Activated CD4-positive, alpha-beta T cell treated with anti-CD3 and anti-CD28 coated beads for 4 hours (primary cell): ENCODE data around the gene STXBP6.

ENCODE experiments used
- DNase-seq, 2 donors: peaks; one replicate each; pipeline ENCODE4 v3.0.0-alpha.2; 2020

STXBP6 gene

DNA sequence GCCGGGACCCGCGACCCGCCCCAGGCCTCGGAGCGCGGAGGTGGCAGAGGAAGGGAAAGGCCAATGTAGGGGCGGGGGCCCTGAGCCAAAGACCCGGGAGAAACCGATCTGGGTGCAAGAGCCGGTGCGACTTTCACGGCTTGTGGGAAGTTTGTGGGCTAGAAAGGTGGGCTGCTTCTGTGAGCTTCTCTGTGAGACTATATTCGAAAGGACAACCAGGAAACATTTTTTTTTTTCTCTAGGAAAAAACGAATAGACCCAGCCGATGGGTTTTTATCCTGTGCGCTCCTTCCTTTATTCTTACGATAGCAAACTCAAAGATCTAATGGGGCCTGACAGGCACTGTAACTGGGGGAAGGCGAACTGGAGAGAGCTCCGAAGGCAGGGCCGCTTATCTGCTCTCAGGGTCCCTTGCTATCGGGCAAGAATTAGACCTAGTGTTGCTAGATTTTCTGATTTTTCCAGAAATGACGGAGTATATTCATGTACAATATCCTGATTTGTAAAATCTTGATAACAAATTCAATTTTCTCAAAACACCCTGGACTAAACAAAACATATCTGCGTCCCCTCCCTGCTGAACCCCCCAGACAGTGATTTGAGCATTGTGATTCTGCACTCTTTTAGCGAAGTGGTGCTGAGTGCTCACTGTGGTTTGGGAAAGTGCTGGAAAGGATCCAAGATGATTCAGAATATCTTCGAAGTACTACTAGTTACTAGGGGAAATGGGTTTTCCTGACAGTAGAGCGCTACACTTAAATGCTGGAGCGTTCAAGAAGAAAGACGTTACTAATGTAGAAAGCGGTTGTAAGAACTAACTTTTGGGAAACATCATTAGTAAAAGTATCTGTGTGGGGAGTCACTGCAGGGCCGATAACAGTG lies 563 bp upstream of the STXBP6 start:
- DNase-seq: no peak

DNA sequence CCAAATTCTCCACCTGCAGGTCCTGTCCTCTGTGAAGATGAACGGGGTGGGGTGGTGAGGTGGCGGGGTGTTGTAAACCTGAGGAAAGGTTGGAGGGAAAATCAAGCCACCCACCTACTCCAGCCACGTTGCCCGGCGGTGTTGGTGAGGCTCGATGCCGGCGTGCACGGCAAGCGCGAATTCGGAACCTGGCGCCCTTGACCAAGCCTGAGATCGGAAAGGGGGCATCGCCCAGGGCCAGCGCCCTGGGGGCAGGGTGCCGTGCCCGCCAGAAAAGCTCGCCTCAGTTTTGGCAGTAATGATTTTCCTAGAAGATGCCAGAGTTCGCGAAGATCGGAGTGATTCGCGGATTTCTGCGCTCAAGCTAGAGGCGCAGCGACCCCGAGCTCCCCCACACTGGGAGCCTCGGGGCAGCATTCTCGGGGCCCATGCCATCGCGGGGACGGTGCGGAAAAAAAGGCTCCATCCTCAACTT lies 817 bp downstream of the STXBP6 start:
- DNase-seq: no peak

DNA sequence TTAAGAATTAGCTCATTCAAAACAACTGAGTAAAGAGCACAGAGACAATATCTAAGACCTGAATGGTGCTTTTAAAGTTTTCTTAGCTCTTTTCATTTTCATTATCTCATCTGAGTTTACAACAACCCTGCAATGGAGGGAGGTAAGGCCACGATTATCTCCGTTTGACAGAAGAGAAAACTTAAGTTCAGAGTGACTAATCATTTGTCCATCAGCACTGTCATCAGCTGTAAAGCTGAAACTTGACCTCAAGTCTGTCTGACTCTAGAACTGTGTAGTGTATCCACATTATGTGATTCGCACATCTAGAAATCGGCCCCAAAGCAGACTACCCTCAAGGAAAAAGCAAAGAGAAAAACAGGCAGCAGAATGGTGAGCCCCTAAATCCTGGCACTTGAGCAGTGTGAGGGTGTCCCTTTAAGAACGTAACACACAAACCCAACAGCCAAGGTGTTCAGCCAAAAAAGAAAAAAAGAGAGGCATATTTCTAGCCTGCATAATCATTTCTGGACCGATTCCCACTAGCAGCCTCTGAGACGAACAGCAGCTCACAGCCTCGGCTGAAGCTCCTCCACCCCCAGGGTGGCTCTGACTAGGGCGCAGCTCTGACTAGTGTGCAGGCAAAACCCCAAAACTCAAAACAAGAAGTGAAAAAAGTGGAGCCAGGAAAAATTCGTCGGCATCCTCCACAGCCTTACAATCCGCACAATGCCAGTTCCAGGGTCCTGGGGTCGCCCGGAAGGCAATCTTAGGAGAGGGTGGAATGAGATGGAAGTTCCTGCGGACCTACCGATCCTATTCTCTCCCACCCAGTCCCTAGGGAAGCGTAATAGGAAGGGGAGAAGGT lies 1.6 kb downstream of the STXBP6 start:
- no peak for DNase-seq

DNA sequence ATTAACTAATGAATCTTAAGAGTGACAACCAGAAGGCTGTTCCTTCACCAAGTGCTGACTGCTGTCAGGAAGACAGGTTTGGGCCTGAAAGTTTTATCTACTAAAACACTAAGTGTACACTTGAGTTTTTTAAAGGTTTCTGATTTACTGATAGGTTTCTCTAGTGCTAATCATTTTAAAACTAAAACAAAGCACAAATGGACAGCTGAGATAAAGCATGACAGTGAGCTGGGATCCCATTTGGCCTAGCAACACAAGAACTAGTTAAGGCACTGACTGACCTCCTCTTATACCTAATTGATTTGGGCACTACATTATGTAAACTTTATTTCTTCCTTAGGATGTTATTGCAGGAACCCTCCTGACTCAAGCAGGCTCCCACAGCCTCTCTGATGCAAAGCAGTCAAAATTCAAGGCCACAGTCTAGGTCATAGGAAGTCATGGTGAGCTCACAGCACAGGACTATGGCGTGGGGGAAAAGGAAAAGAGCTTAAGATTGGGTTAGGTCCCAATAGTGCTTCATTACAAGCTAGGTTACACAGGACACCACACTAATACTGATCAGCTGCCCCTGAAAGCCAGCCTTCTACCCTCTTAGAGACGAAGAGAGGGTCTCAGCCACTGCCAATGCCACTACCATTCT lies 3.5 kb downstream of the STXBP6 start:
- no peak for DNase-seq

DNA sequence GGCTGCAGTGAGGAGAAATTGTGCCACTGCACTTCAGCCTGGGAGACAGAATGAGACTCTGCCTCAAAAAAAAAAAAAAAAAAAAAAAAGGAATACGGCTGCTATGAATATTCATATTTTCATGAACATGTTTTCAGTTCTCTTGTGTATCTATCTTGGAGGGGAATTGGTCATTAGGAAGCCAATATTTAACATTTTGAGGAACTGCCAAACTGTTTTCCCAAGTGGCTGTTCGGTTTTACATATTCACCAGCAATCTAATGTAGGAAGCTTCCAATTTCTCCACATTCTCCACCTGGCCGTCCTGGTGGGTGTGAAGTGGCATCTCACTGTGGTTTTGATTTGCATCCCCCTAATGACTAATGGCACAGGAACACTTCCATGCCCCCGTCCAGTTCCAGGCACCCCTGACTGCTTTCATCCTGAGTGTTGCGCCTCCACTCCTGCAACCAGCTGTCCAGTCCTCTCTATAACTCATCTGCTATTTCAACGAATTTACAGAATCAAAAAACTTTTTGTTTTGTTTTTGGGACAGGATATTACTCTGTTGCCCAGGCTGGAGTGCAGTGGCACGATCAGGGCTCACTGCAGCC lies 5.7 kb downstream of the STXBP6 start:
- DNase-seq: no peak

DNA sequence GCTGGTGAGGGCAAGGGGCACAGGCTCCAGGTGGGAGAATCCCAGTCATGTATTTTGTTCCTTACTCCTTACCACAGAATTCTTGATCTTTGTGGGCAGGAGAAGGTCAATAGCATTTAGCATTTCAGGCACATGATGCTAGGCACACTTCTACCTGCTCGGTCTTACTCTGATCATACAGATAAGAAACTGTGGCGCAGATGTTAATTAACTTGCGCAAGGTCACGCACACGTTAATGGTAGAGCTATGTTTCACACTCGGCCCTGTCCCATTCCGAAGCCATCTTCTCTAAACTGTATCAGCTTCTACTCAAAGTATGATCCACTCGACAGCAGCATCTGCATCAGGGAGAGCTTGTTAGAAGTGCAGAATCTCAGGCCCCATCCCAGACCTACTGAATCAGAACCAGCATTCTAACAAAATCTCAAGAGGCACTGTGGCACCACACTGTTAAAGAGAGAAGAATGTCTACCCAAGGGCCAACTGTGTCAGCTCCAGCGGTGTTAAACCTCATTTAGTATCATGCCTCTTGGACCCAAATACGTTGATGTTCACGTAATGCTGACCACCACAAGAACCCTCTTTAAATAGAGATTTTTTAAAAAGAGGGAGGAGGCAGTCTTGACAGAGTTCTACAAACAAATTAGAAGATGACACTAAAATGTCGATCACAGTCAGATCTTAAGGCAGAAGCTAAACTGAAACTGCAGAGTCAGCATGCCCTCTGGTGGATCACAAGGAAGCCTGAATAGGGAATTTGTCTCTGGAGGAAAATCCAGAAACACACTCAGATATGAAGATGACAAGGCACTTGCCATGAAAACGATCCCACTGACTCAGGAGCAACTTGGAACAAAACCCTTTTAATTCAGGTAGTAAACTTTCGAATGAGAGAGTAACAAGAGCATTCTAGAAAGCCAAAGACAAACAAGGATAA lies 7.3 kb downstream of the STXBP6 start:
- no peak for DNase-seq

DNA sequence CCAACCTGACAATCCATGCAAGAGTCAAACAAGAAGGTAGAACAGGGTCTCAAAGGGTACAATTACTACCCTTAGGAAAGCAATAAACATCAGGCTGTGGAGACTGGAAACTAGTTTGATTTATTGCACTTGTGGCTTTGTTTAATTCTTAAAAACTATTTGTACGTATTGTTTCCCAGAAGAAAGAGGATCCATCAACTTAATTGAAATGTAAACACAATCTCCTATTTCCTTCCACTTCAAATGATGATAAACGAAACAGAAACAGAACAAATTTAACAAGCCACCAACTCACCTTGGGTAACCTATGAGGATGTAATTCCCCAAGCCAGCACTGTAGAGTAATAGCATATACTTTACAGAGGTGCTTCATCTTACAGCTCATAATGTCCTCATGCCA lies 8.0 kb downstream of the STXBP6 start:
- no peak for DNase-seq

DNA sequence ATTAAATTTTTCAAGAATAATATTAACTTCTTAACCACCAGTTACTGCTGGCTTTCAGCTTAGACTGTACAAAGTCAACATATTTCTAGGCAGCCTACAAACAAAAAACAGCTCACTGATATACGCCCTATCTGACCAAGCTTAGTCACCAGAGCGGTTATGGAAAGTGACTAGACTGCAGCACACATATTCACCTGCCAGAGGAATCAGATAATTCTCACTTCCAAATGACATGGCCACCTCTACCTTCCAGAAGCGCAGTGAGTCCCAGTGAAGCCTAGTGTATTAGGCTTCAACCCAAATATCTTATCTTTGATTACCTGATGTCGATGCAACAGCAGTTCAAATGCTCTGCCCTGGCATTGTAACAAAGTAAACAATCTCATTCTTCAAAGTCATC lies 8.5 kb downstream of the STXBP6 start:
- no peak for DNase-seq

DNA sequence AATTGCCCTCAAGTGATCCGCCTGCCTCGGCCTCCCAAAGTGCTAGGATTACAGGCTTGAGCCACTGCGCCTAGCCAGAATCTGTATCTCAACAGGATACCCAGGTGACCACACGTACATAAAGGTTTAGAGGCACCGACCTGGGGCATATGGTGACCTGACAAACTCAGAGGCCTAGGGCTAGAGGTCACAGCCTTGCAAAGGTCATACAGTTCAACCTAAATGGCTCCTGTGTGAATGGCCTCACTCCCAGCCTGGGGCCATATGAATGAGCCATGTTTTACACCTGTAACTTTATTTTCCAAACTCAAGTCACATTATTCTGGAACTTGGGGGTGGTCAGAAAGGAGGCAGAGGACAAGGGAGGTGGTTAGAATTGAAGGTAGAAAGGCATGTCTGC lies 10.0 kb downstream of the STXBP6 start:
- DNase-seq: no peak

DNA sequence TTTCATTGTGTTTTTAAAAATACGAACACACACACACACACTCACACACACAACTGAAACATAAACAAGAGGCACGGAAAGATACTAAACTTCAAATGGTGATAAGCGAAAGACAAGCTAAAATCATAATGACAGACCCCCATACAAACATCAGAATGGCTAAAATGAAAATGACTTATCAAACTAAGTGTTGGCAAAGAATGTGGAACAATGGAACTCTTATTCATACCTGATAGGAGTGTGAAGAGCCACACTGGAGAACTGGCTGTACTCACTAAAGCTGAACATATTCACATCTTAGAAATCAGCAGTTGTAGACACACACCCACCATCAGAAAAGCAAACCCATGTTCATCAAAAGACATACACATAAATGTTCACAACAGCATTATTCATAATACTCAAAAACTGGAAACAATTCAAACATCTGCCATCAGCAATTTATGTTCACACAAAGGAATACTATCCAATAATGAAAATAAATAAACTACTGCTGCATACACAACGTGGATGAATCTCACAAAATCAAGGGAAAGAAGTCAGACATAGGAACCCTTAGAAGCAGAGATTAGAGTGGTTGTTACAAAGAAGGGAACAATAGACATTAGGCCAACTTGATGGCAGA lies 11.8 kb downstream of the STXBP6 start:
- no peak for DNase-seq

DNA sequence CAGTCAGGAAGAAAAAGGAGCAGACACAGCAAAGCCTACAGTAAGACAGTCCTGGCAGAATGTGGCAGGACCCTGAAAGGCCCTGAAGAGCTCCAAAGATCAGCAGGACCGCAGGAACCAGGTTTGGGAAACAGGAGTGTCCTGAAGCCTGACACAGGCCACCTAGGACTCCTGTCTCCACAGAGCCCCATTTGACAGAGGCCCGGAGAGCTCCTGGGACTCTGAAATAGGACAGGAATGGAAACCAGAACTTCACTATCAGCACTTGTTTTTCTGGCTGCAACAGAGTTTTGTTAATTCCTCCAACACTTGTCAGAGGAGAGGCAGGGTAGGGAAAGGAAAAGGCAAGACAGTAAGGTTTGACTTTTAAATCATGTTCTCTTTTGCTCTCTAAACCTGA lies 12.9 kb downstream of the STXBP6 start:
- DNase-seq: no peak

DNA sequence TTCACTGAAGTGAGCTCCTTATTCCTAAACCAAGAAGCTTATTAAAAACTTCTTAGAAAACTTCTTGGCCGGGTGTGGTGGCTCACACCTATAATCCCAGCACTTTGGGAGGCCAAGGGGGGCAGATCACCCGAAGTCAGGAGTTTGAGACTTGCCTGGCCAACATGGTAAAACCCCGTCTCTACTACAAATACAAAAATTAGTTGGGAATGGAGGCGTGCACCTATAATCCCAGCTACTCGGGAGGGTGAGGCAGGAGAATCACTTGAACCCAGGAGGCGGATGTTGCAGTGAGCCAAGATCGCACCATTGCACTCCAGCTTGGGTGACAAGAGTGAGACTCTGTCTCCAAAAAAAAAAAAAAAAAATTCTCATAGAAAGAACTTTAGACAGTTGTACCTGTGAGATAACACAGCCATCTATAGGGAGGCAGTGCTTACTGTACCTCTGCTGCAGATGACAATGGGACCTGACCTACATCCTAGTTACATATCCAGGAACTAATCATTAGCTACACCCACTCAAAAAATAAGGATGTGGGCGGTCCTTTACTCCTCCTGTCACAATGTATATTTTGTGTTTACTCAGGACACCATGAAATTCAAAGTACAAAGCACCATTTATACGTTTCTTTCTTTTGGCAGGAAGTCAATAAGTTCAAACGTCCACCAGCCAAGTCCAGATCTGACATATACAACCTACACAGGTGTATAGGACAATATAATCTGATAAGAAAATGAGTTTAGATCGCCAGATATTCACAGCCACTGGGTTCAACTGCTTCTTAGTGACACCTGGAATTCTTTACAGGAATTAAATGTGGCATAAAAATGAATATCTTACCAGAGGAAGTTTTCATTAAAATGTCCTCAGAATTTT lies 14.9 kb downstream of the STXBP6 start:
- no peak for DNase-seq

DNA sequence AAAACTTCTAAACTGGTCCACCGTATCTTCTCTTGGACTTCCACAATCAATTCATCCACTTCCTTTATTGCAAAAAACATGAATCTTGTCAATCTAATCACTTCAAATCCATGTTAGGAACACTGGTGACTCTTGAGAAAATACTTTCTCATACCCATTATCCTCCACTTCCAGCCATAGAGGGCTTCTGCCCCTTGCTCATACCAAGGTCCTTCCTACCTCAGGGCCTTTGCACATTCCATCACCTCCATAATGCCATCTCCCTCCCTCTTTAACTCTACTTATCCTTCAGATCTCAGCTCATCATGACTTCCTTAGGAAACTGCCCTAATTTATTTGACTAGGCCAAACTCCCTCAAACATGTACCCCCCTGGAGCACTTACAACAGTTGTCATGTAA lies 16.6 kb downstream of the STXBP6 start:
- DNase-seq: no peak

DNA sequence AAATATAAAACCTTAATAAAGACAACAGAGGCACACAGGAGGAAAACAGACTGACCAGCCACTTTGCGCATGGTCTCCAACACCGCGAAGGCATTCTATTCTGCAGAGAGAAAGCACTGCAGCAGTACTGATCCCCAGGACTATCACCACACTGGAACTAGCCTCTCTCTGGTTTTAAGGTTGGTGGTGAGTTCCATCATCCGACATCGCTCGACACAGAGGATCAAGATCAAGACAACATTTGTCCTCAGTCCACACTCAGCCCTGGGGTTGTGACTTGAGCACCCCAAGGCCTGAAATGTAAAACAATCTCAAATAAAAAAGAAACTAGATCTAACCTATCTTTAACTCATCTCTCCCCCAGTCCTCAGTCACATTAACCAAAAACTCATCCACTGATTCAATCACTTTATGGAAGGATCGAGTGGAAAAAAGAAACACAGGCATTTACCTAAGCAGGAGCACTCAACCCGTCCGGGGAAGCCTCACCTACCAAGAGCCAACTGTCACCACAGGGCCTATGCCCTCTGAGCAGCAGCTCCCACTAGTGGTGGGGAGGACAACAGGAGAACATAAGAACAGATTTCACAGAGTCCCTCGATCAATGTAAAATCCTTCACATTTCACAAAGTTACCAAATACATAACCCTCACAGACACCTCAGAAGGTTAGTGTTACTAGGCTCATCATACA lies 17.7 kb downstream of the STXBP6 start:
- no peak for DNase-seq

DNA sequence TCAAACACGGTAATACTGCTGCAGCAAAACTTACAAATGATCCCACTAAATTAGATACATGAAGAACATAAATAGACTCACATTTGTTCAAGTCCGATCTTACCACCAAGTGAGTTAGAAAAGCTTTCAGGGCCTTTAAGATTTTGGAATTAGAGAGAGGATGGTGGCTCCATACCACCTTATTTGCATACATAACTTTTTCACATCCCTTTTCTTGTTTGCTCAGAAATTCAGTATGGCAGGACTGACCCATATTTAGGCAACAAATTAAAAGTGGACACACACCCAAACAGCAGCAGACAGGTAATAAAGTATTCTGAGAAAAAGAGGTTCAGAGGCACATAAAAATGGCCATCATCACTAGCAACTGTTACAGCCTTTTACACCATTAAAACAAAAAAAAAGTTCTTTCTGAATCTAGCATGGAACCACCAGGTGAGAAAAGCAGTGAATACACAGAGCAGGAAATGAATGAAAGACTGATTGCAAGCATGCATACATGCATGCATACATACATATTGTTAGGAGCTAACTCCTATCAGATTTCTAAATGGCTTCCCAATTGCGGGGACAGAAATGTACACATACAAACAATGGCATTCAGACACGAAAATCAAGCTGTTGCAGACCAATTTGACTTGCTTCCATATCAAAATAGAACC lies 23.3 kb downstream of the STXBP6 start:
- DNase-seq: no peak

DNA sequence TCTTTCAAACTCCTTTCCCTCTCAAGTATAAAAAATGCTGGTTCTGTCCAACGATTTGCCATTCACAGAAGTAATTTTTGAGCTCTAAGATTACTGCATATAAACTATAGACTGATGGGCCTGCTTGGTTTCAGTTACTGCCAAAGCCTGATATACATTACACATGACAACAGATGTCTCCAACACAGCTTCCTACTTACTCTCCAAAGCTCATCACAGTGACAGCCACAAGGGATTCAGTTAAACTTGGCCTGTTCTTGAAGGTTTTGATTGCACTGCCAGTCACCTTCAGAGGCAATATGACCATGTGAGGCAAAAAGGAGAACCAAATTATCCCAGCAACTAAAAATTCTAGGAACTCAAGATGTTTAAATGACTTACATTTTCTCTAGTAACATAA lies 30.1 kb downstream of the STXBP6 start:
- DNase-seq: no peak

DNA sequence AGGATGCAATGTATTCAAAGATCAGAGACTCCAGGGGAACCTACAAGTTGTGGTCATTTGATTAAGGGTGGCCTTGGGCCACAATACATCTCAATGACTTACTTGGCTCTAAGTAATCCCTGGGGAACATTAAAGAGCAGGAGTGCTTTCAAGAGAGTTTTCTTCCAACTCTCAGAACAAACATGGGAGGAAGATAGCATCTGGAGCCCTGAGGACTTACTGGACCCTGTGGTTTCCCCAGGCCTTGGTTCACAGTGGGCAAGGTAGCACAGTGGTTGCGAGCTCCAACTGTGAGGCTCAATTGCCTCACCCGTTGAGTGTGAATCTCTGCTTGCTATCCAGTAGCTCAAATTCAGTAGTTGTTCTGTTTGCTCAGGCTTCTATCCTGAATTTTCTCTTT lies 32.4 kb downstream of the STXBP6 start:
- no peak for DNase-seq

DNA sequence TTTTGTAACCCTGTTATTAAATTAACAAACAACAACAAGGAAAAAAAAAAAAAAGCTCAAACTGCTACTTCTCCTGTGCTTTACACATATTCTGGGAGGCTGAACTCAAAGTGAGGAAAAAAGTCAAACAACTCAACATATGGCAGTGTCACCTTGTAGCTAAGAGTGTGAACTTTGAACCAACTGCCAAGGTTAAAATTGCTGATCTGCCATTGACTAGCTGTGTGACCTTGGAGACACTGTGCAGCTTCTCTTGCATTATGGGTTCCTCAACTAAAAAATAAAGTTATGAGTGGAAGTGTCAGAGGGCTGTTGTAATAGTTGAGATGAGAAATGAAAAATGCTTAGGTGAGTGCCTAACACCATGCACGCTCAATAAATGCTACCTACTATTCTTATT lies 34.2 kb downstream of the STXBP6 start:
- no peak for DNase-seq

DNA sequence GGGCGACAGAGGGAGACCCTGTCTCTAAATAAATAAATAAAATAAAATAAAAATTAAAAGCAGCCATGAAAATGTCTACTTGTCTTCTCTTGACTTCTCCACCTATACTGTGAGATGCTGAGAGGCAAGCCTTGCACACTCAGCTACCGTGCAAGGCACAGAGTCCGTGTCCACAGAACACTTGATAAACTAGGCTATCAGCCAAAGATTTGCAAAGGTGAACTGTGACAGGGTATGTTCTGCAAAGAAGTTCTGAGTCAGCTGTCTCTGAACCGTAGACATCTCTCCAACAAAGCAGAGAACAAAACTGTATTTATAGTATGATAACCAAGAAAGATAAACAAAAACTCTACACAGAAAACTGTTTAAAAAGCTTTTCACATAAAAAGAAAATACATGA lies 35.5 kb downstream of the STXBP6 start:
- DNase-seq: no peak
